Measurements from ENCODE around the gene HOXA7.

The HOXA7 gene

GRCh38 chr7:27138985-27139333, 17.5 kb downstream of the HOXA7 start:
- no peak overlapping the region for H3K27ac ChIP-seq (ENCODE audit: insufficient read depth, low read depth, low read length, poor library complexity, severe bottlenecking)
- 7 to 8% methylated on average over 11 of the region's 11 CpGs for WGBS, 2 experiments
- H3K36me3 ChIP-seq (ENCODE audit: control insufficient read depth, insufficient read depth, low read length), result no peaks in the 10 kb centered on the region
- H3K27me3 ChIP-seq (ENCODE audit: control insufficient read depth, insufficient read depth, low read length, poor library complexity, severe bottlenecking), result peaks cover 100% of the 10 kb centered on the region
- H3K4me1 ChIP-seq (ENCODE audit: control insufficient read depth, insufficient read depth, low read length), result peaks cover 4% of the 10 kb centered on the region
- no peak overlapping the region for H3K4me3 ChIP-seq (ENCODE audit: insufficient read depth, low read depth, low read length)
- no peaks in the 10 kb centered on the region for H3K9me3 ChIP-seq (ENCODE audit: control insufficient read depth, low read length)

DNA sequence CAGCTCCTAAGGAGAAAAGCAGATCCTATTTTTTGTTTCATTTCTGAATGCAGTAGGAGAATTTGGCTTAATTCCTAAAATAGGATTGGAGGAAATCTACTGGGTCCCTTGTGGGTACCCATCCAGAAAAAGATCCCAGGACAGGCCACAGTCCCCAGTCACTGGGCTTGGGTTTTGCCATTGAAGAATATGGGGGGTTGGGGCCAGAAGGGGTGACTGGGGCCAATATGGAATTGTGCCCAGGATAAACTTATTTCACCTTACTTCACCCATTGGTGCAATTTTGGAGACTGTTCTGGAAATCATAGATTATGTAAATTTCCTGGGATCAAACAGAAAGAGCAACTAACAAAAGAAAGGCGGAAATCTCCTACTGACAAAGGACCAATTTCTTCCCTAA, 18.0 kb downstream of the HOXA7 start:
- Histone ChIP-seq H3K27me3 (ENCODE audit: control insufficient read depth, insufficient read depth, low read length, poor library complexity, severe bottlenecking) (peaks cover 100% of the 10 kb centered on the region), H3K4me3 (ENCODE audit: insufficient read depth, low read depth, low read length) (no peak overlapping the region), H3K36me3 (ENCODE audit: control insufficient read depth, insufficient read depth, low read length) (no peaks in the 10 kb centered on the region), H3K27ac (ENCODE audit: insufficient read depth, low read depth, low read length, poor library complexity, severe bottlenecking) (no peak overlapping the region), H3K4me1 (ENCODE audit: control insufficient read depth, insufficient read depth, low read length) (peaks cover 4% of the 10 kb centered on the region), H3K9me3 (ENCODE audit: control insufficient read depth, low read length) (no peaks in the 10 kb centered on the region)
- 25 to 29% methylated on average over 1 of the region's 1 CpG for WGBS, 2 experiments

- Histone ChIP-seq H3K27me3 (ENCODE audit: control insufficient read depth, insufficient read depth, low read length, poor library complexity, severe bottlenecking) (peaks cover 100% of the 10 kb centered on the region), H3K4me3 (ENCODE audit: insufficient read depth, low read depth, low read length) (no peak overlapping the region), H3K27ac (ENCODE audit: insufficient read depth, low read depth, low read length, poor library complexity, severe bottlenecking) (no peak overlapping the region), H3K9me3 (ENCODE audit: control insufficient read depth, low read length) (no peaks in the 10 kb centered on the region), H3K36me3 (ENCODE audit: control insufficient read depth, insufficient read depth, low read length) (no peaks in the 10 kb centered on the region), H3K4me1 (ENCODE audit: control insufficient read depth, insufficient read depth, low read length) (peaks cover 4% of the 10 kb centered on the region)
- WGBS, 2 experiments, result 49 to 65% methylated on average over 2 of the region's 2 CpGs
Measured at GRCh38 chr7:27137640-27138315, 18.7 kb downstream of the HOXA7 start.

- Histone ChIP-seq H3K36me3 (ENCODE audit: control insufficient read depth, insufficient read depth, low read length) (no peaks in the 10 kb centered on the region), H3K27ac (ENCODE audit: insufficient read depth, low read depth, low read length, poor library complexity, severe bottlenecking) (no peak overlapping the region), H3K4me1 (ENCODE audit: control insufficient read depth, insufficient read depth, low read length) (no peaks in the 10 kb centered on the region), H3K4me3 (ENCODE audit: insufficient read depth, low read depth, low read length) (no peak overlapping the region), H3K9me3 (ENCODE audit: control insufficient read depth, low read length) (no peaks in the 10 kb centered on the region), H3K27me3 (ENCODE audit: control insufficient read depth, insufficient read depth, low read length, poor library complexity, severe bottlenecking) (peaks cover 100% of the 10 kb centered on the region)
- 16 to 18% methylated on average over 2 of the region's 2 CpGs for WGBS, 2 experiments
Measured at GRCh38 chr7:27134392-27134791, 22.1 kb downstream of the HOXA7 start.

- Histone ChIP-seq H3K4me1 (ENCODE audit: control insufficient read depth, insufficient read depth, low read length) (no peaks in the 10 kb centered on the region), H3K27ac (ENCODE audit: insufficient read depth, low read depth, low read length, poor library complexity, severe bottlenecking) (no peak overlapping the region), H3K36me3 (ENCODE audit: control insufficient read depth, insufficient read depth, low read length) (no peaks in the 10 kb centered on the region), H3K4me3 (ENCODE audit: insufficient read depth, low read depth, low read length) (no peak overlapping the region), H3K9me3 (ENCODE audit: control insufficient read depth, low read length) (no peaks in the 10 kb centered on the region), H3K27me3 (ENCODE audit: control insufficient read depth, insufficient read depth, low read length, poor library complexity, severe bottlenecking) (peaks cover 100% of the 10 kb centered on the region)
- 15 to 17% methylated on average over 16 to 18 of the region's 18 CpGs for WGBS, 2 experiments
Measured at GRCh38 chr7:27133409-27134231, 22.9 kb downstream of the HOXA7 start.

- 16 to 30% methylated on average over 6 of the region's 6 CpGs for WGBS, 2 experiments
- Histone ChIP-seq H3K27me3 (ENCODE audit: control insufficient read depth, insufficient read depth, low read length, poor library complexity, severe bottlenecking) (peaks cover 100% of the 10 kb centered on the region), H3K36me3 (ENCODE audit: control insufficient read depth, insufficient read depth, low read length) (no peaks in the 10 kb centered on the region), H3K9me3 (ENCODE audit: control insufficient read depth, low read length) (no peaks in the 10 kb centered on the region), H3K27ac (ENCODE audit: insufficient read depth, low read depth, low read length, poor library complexity, severe bottlenecking) (no peak overlapping the region), H3K4me3 (ENCODE audit: insufficient read depth, low read depth, low read length) (no peak overlapping the region), H3K4me1 (ENCODE audit: control insufficient read depth, insufficient read depth, low read length) (no peaks in the 10 kb centered on the region)
Measured at GRCh38 chr7:27132978-27133377, 23.5 kb downstream of the HOXA7 start.

DNA sequence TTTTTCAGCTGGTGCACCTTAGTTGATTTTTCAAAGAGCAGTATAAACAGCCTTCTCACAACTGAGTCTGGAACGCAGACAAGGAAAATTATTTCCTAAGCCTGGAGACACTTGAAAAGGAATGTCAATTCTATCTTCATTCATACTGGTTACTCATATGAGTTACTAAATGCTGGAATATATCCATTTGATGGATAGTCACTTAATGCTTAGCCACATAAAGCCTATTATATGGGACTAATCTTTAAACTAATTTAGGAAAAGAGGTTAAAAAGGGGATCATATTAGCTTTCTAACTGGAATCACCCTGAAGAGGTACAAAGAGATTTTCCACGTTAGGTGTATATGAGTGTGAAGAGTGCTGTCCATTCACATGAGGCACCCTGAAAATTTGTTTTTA, 24.3 kb downstream of the HOXA7 start:
- 25 to 37% methylated on average over 2 of the region's 2 CpGs for WGBS, 2 experiments
- Histone ChIP-seq H3K27ac (ENCODE audit: insufficient read depth, low read depth, low read length, poor library complexity, severe bottlenecking) (no peak overlapping the region), H3K9me3 (ENCODE audit: control insufficient read depth, low read length) (no peaks in the 10 kb centered on the region), H3K4me3 (ENCODE audit: insufficient read depth, low read depth, low read length) (no peak overlapping the region), H3K27me3 (ENCODE audit: control insufficient read depth, insufficient read depth, low read length, poor library complexity, severe bottlenecking) (peaks cover 100% of the 10 kb centered on the region), H3K4me1 (ENCODE audit: control insufficient read depth, insufficient read depth, low read length) (no peaks in the 10 kb centered on the region), H3K36me3 (ENCODE audit: control insufficient read depth, insufficient read depth, low read length) (no peaks in the 10 kb centered on the region)

GRCh38 chr7:27131390-27131819, 25.1 kb downstream of the HOXA7 start:
- Histone ChIP-seq H3K27me3 (ENCODE audit: control insufficient read depth, insufficient read depth, low read length, poor library complexity, severe bottlenecking) (peaks cover 100% of the 10 kb centered on the region), H3K36me3 (ENCODE audit: control insufficient read depth, insufficient read depth, low read length) (no peaks in the 10 kb centered on the region), H3K4me1 (ENCODE audit: control insufficient read depth, insufficient read depth, low read length) (no peaks in the 10 kb centered on the region), H3K9me3 (ENCODE audit: control insufficient read depth, low read length) (no peaks in the 10 kb centered on the region), H3K4me3 (ENCODE audit: insufficient read depth, low read depth, low read length) (no peak overlapping the region), H3K27ac (ENCODE audit: insufficient read depth, low read depth, low read length, poor library complexity, severe bottlenecking) (no peak overlapping the region)
- 6 to 7% methylated on average over 12 of the region's 12 CpGs for WGBS, 2 experiments

DNA sequence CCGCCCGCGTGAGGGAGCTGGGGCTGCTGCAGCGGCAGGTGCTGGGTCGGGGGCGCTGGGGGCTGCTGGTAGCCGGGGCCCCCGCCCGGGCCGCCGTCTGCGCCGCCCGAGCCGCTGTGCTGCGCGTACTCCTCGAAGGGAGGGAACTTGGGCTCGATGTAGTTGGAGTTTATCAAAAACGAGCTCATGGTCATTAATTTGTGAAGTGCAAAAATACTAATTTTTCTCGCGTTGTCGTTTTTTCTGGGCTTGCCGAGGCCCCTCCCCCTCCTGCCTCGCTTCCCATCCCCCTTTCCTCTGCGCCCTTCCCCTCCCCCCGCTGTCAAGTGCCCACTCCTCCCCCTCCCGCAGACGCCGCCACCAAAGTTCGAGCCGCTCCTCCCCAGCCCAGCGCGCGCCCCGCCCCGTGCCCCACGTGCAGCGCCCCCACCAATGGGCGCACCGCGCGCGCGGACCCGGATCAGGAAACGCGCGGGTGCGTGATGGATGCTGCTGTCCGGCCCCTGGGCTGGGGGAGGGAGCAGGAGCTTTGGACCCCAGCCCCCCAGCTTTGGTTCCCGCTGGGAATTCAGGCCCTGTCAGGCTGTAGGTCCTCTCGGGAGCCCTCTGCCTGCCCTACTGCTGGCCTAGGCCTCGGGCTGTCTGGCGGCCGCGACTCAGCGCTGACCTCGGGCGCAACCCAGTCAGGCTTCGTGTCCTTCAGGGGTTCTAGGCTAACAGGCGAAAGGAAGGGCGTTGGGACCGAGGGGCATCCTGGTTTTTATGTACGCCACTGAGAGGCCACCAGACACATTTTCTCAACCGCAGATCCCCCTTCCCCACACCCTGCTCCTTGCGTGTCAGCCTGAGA, 25.7 kb downstream of the HOXA7 start, which contains the start of gene HOXA4:
HOXA4 (minus strand) TSS at position 218 of the 850 bp plus-strand sequence; CDS start at position 194, 24 bp downstream.
- Histone ChIP-seq H3K27me3 (ENCODE audit: control insufficient read depth, insufficient read depth, low read length, poor library complexity, severe bottlenecking) (peaks cover 100% of the 10 kb centered on the region), H3K9me3 (ENCODE audit: control insufficient read depth, low read length) (no peaks in the 10 kb centered on the region), H3K36me3 (ENCODE audit: control insufficient read depth, insufficient read depth, low read length) (no peaks in the 10 kb centered on the region), H3K4me1 (ENCODE audit: control insufficient read depth, insufficient read depth, low read length) (no peaks in the 10 kb centered on the region), H3K27ac (ENCODE audit: insufficient read depth, low read depth, low read length, poor library complexity, severe bottlenecking) (no peak within 1 kb of the TSS), H3K4me3 (ENCODE audit: insufficient read depth, low read depth, low read length) (peak within 1 kb of the TSS; percentile 31)
- WGBS, 2 experiments, result 1% methylated on average over 66 to 67 of the region's 67 CpGs
